Fibroblast of pulmonary artery (primary cell): ENCODE results near the gene TMPRSS9.
A peak's percentile ranks its signal among the peaks of the same experiment; 100 is the strongest.

ENCODE experiments used
- DNase-seq: peaks from one replicate; pipeline ENCODE4 v3.0.0-alpha.2; 2010; ENCODE audit warnings: low read depth
- H3K4me3 ChIP-seq: replicated peaks from 2 replicates; pipeline ENCODE4 v1.5.1; 2011; ENCODE audit warnings: low read depth, mild to moderate bottlenecking, control low read depth, low read length, moderate library complexity
- CTCF ChIP-seq: IDR thresholded peaks from 2 replicates; pipeline ENCODE4 v1.5.1; 2011; ENCODE audit warnings: mild to moderate bottlenecking, control low read depth, low read length, inconsistent platforms; ENCODE audit errors: missing control alignments

TMPRSS9 gene

DNA sequence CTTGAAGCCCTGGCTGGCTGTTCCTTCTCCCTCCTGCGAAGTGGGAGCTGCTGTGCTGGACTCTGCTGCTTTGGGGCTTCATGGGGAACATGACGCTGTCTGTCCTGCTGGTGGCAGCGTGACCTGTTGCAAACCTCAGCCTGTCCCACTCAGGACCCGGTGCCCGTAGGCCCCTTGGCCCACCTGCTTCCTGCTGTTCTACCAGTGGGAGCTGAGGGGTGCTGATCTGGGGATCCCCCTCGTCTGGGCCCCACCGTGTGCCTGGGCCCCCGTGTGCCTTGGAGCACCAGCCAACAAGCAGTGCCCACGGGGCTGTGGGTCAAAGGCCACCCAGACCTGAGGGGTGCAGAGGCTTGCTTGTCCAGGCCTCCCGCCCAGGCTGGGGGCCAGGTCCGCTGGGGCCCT lies 26.3 kb upstream of the TMPRSS9 start:
- no peak overlapping the region for H3K4me3 ChIP-seq
- no peak for TF ChIP-seq CTCF

GRCh38 chr19:2334426-2334825 lies 25.6 kb upstream of the TMPRSS9 start:
- DNase-seq = no peak
- no peak overlapping the region for H3K4me3 ChIP-seq
- no peak for TF ChIP-seq CTCF

More for the DNA sequence above, 26.3 kb upstream of the TMPRSS9 start:
- DNase-seq = no peak

- no peak overlapping the region for H3K4me3 ChIP-seq
- no peak for DNase-seq
- no peak for TF ChIP-seq CTCF
Measured at GRCh38 chr19:2334986-2335846, 24.8 kb upstream of the TMPRSS9 start.

- DNase-seq = no peak
- TF ChIP-seq CTCF = no peak
- H3K4me3 ChIP-seq = no peak overlapping the region
Measured at GRCh38 chr19:2335848-2336247, 24.2 kb upstream of the TMPRSS9 start.

DNA sequence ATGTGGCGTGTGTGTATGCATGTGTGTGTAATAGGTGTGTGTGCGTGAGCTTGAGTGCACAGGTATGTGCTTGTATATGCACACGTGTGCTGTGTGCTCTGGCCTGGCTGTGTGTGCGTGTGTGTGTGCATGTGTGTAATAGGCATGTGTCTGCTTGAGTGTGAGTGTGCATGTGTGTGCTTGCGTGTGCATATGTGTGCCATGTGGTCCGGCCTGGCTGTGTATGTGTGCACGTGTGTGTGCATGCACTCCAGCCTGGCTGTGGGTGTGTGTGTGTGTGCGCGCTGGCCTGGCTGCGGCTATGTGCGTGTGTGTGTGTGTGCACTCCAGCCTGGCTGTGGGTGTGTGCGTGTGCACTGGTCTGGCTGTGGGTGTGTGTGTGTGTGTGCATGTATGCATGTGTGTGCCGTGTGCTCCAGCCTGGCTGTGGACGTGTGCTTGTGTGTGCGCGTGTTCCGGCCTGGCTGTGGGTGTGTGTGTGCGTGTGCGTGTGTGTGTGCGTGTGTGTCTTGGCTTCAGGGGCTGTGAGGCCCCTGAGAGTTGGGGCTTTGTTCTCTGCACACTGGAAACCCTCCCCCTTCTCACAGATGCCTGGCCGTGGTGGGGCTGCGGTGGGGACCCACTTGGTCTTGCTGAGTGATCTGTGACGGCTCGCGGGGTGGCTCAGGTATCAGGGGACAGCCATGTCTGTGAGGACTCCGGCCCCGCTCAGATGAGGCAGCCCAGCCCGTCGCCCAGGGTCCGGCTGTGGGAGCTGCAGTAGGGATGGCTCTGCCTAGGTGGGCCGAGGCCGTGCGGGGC lies 23.3 kb upstream of the TMPRSS9 start:
- no peak for DNase-seq
- TF ChIP-seq CTCF = no peak
- H3K4me3 ChIP-seq = no peak overlapping the region

DNA sequence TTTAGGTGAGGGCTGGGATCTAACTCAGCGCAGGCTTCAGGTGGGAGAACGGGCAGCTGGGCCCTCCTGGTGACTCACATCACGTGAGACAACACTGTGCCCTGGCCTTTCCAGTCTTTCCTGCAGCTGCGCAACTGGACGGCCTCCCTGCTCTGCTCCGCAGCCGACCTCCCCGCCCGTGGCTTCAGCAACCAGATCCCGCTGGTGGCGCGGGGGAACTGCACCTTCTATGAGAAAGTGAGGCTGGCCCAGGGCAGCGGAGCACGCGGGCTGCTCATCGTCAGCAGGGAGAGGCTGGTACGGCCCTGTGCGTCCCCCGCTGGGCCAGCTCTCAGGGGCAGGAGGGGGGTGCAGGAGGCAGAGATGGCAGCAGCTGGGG lies 22.7 kb upstream of the TMPRSS9 start:
- H3K4me3 ChIP-seq = no peak overlapping the region
- peak; percentile 29 for TF ChIP-seq CTCF
- DNase-seq = peak; percentile 69
